ENCODE measurements around the gene CDH12. TPM values are rescaled to one million over a fixed set of nuclear protein-coding genes. Genes with fewer than 3 reads are reported as not detected.
A peak's percentile ranks its signal among the peaks of the same experiment; 100 is the strongest.

Gene CDH12
- total RNA-seq, 2 donors from 2014 or later = 0.90 to 1.9 TPM

DNA sequence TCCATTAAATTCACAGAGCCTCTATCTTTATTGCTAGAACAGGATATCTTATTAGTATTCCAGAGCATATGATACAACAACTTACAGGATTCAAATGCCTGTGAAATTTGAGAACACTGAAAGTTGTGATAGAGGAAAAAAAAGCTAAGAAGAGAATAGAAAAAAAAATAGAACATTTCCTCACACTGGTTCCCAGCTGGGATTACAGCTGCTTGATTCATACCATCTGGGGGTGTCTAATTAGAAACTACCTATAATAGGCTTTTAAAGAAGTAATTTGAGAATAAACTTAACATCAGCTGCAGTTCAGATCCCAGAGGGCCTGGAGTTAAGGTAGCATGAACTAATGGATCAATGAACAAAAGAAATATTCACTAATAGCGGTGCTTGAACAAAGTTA is 922.0 kb downstream of the CDH12 start:
- no peak for DNase-seq
- H3K9me3 Mint-ChIP-seq = peaks cover 24% of the 10 kb centered on the region
- no peaks in the 10 kb centered on the region for H3K4me1 Mint-ChIP-seq
- no peaks in the 10 kb centered on the region for H3K27me3 Mint-ChIP-seq (ENCODE audit: insufficient read depth)
- Histone ChIP-seq H3K36me3 (ENCODE audit: control insufficient read depth, insufficient read depth, low read length) (no peaks in the 10 kb centered on the region), H3K27ac (ENCODE audit: low read depth, low read length) (no peak overlapping the region), H3K4me3 (ENCODE audit: low read length) (no peak overlapping the region), H3K4me1 (ENCODE audit: control insufficient read depth, insufficient read depth, low read length) (no peaks in the 10 kb centered on the region), H3K27me3 (ENCODE audit: control insufficient read depth, insufficient read depth, low read length, poor library complexity, severe bottlenecking) (no peaks in the 10 kb centered on the region), H3K9me3 (ENCODE audit: control insufficient read depth, low read length) (peaks cover 5% of the 10 kb centered on the region), H3K9ac (ENCODE audit: extremely low read depth, low read length, poor library complexity, severe bottlenecking) (no peak overlapping the region)
- no peak overlapping the region for H3K4me3 Mint-ChIP-seq
- H3K27ac Mint-ChIP-seq = no peak overlapping the region
- H3K36me3 Mint-ChIP-seq (ENCODE audit: low read depth) = peaks cover 4% of the 10 kb centered on the region
- WGBS, 2 experiments (ENCODE audit: insufficient coverage in 1 of 2, insufficient read length in 1 of 2) = 90 to 100% methylated on average over 1 of the region's 1 CpG
- TF ChIP-seq, protein P1, sequence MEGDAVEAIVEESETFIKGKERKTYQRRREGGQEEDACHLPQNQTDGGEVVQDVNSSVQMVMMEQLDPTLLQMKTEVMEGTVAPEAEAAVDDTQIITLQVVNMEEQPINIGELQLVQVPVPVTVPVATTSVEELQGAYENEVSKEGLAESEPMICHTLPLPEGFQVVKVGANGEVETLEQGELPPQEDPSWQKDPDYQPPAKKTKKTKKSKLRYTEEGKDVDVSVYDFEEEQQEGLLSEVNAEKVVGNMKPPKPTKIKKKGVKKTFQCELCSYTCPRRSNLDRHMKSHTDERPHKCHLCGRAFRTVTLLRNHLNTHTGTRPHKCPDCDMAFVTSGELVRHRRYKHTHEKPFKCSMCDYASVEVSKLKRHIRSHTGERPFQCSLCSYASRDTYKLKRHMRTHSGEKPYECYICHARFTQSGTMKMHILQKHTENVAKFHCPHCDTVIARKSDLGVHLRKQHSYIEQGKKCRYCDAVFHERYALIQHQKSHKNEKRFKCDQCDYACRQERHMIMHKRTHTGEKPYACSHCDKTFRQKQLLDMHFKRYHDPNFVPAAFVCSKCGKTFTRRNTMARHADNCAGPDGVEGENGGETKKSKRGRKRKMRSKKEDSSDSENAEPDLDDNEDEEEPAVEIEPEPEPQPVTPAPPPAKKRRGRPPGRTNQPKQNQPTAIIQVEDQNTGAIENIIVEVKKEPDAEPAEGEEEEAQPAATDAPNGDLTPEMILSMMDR (conservative IDR thresholded peaks at IDR 0.05) = no peak

DNA sequence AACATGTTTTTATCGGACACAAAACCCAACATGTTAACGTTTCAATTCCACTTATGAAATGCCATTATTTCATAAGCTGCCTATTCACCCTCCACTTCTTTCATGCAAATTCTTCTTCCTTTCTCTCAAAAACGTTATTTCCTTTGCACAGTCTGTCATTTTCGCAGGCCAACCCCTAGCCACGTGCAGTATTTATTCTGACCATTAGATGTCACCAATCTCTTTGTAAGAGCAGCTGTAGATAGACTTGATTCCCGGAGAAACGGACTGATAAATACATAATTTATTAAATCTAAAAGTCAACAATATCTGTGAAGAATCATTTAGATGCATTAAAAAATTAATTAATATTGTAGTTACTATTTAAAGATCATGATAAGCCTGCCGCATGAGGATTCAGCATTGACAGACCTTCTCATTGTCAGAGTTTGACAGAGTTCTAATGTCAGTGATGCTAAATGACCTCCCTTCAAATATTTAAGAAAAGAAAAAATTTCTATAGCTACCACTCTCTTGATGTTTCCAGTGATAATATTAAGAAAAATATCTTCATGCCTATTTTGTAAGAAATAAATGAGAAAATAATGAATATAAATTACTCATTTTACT is 933.6 kb downstream of the CDH12 start:
- Histone ChIP-seq H3K27ac (ENCODE audit: low read depth, low read length) (no peak overlapping the region), H3K4me3 (ENCODE audit: low read length) (no peak overlapping the region), H3K4me1 (ENCODE audit: control insufficient read depth, insufficient read depth, low read length) (no peaks in the 10 kb centered on the region), H3K36me3 (ENCODE audit: control insufficient read depth, insufficient read depth, low read length) (no peaks in the 10 kb centered on the region), H3K9ac (ENCODE audit: extremely low read depth, low read length, poor library complexity, severe bottlenecking) (no peak overlapping the region), H3K9me3 (ENCODE audit: control insufficient read depth, low read length) (no peaks in the 10 kb centered on the region), H3K27me3 (ENCODE audit: control insufficient read depth, insufficient read depth, low read length, poor library complexity, severe bottlenecking) (no peaks in the 10 kb centered on the region)
- peak; percentile 64 for DNase-seq
- WGBS, 2 experiments (ENCODE audit: insufficient coverage in 1 of 2, insufficient read length in 1 of 2) = 12 to 28% methylated on average over 5 to 8 of the region's 8 CpGs
- Mint-ChIP-seq H3K9me3 (no peaks in the 10 kb centered on the region), H3K36me3 (ENCODE audit: low read depth) (no peaks in the 10 kb centered on the region), H3K27ac (no peak overlapping the region), H3K27me3 (ENCODE audit: insufficient read depth) (no peaks in the 10 kb centered on the region), H3K4me3 (no peak overlapping the region), H3K4me1 (peaks cover 8% of the 10 kb centered on the region)
- TF ChIP-seq, protein P1 (conservative IDR thresholded peaks at IDR 0.05) = peak; percentile 87

DNA sequence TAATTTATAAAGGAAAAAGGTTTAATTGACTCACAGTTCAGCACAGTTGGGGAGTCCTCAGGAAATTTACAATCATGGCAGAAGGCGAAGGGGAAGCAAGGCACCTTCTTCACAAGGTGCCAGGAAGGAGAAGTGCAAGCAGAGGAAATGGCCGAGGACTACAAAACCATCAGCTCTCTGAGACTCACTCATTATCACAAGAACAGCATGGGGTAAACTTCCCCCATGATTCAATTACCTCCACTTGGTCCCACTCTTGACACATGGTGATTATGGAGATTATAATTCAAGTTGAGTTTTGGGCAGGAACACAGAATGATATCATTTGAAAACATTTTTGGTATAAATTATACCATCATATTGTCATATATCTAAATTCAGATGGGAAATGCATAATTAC is 934.7 kb downstream of the CDH12 start:
- Histone ChIP-seq H3K9ac (ENCODE audit: extremely low read depth, low read length, poor library complexity, severe bottlenecking) (no peak overlapping the region), H3K9me3 (ENCODE audit: control insufficient read depth, low read length) (no peaks in the 10 kb centered on the region), H3K4me1 (ENCODE audit: control insufficient read depth, insufficient read depth, low read length) (no peaks in the 10 kb centered on the region), H3K36me3 (ENCODE audit: control insufficient read depth, insufficient read depth, low read length) (no peaks in the 10 kb centered on the region), H3K4me3 (ENCODE audit: low read length) (no peak overlapping the region), H3K27ac (ENCODE audit: low read depth, low read length) (no peak overlapping the region), H3K27me3 (ENCODE audit: control insufficient read depth, insufficient read depth, low read length, poor library complexity, severe bottlenecking) (no peaks in the 10 kb centered on the region)
- peak; percentile 39 for DNase-seq
- H3K4me1 Mint-ChIP-seq = peaks cover 8% of the 10 kb centered on the region
- no peaks in the 10 kb centered on the region for H3K36me3 Mint-ChIP-seq (ENCODE audit: low read depth)
- 84% methylated on average over 2 of the region's 2 CpGs; no CpG with 5 or more reads in 1 of the 2 experiments for WGBS, 2 experiments (ENCODE audit: insufficient coverage in 1 of 2, insufficient read length in 1 of 2)
- TF ChIP-seq, protein P1 (conservative IDR thresholded peaks at IDR 0.05) = no peak
- no peak overlapping the region for H3K4me3 Mint-ChIP-seq
- no peaks in the 10 kb centered on the region for H3K9me3 Mint-ChIP-seq
- no peaks in the 10 kb centered on the region for H3K27me3 Mint-ChIP-seq (ENCODE audit: insufficient read depth)
- H3K27ac Mint-ChIP-seq = no peak overlapping the region

Data from endodermal cell (in vitro differentiated cells).